Measurements from ENCODE around the gene OR2T2.
"Not testable (repeated sequence)": the region's sequence is repeated elsewhere in the genome, so short reads cannot be mapped to it uniquely, and the experiment has no call there.

The OR2T2 gene

DNA sequence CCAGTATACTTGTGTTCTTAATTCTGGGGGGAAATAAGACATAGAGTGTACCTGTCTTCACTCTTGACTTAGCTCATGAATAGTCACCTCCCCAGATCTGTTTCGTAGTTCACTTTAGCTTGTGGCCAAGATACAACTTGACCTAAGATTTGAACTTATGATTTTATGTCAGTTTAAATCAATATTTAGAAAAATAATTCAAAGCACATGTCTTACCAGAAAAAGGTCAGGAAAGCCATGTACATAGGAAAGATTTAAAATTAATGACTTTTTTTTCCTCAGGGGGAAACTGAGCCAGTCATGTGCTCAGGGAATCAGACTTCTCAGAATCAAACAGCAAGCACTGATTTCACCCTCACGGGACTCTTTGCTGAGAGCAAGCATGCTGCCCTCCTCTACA is 27.6 kb downstream of the OR2T2 start, which contains the start of gene OR2T3:
Gene OR2T3 (plus strand): TSS at position 301 of the 400 bp plus-strand sequence. CDS start 0 bp downstream, at position 301.
- H3K4me3 ChIP-seq; H3K9me3 ChIP-seq; H3K4me1 ChIP-seq; DNase-seq (ENCODE audit: low spot score in 2 of 2); in situ Hi-C loops (cut with MboI; ENCODE audit: low sequenced_read_pairs); H3K27me3 ChIP-seq (ENCODE audit: low read depth); H3K36me3 ChIP-seq (replicated peaks): not testable (repeated sequence)

DNA sequence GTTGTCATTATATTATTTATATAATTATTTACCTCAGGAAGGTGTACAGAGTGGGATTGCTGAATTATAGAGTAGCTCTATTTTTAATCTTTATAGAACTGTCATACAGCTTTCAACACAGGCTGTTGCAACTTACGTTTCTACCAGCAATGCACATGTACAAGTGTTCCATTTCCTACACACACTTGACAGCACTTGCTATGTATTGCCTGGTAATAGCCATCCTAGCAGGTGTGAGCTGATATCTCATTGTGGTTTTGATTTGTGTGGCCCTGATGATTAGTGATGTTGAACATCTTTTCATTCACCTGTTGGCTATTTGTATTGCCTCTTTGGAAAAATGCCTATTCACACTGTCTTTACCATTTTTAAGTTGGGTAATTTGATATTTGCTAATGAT is 30.2 kb downstream of the OR2T2 start:
- H3K9me3 ChIP-seq; H3K4me1 ChIP-seq; in situ Hi-C loops (cut with MboI; ENCODE audit: low sequenced_read_pairs); H3K36me3 ChIP-seq (replicated peaks); H3K4me3 ChIP-seq; DNase-seq (ENCODE audit: low spot score in 2 of 2); H3K27me3 ChIP-seq (ENCODE audit: low read depth): not testable (repeated sequence)

DNA sequence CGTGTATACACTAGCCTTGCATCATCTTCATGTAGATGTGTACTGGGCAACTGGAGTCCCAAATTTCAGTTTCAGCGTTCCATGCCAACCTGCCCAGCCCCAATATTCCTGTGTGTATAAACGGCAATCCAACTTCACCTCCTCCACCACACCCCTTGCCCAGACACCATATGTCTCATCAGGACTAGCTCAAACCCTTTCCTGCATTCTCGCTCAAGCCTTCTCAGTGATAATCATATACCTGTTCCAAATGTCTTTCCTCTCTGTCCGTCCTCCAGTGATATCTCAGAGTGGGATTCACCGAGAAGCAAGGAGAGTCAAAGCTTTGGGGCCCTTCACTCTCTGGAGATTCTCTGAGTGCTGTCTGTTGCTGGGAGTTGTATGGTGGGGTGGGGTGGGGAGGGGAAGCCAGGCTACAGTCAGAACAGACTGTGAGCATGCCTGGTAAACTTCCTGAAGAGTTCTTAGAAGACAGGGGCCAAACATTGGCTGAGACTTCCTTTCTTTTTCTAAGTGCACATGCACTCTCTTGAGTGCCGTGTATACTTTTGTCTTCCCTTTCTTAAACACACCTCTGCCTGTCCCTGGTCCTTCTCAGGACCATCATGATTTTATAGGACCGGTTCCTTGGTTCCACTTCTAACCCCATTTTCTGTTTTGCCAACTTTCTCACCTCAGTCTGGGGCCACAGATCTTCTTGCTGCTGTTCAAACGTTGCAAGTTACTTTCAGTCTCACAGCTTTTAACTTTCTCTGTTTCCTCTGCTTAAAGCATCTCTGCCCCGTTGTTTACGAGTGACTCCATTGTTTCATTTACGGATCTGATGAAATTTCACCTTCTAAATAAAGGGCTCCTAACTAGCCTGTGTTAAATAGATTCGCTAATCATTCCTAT is 36.5 kb downstream of the OR2T2 start:
- in situ Hi-C loops (cut with MboI; ENCODE audit: low sequenced_read_pairs); H3K36me3 ChIP-seq (replicated peaks); H3K4me1 ChIP-seq; DNase-seq (ENCODE audit: low spot score in 2 of 2); H3K9me3 ChIP-seq; H3K4me3 ChIP-seq; H3K27me3 ChIP-seq (ENCODE audit: low read depth): not testable (repeated sequence)

DNA sequence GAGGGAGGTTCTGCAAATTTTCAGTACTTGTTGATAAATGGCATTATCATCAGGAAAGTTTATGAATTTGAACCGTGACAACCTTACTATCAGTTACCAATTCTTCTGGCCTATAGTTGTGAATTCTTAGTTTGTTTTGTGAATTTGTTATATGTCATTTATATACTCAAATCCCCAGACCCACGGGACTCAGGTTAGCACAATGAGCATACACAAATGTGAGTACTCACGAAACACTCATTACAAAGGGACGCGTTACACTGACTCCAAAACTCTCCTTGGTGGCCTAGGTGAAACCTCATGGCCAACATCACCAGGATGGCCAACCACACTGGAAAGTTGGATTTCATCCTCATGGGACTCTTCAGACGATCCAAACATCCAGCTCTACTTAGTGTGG is 42.9 kb downstream of the OR2T2 start, which contains the start of gene OR2T5:
Gene OR2T5 (plus strand): TSS at position 301 of the 400 bp plus-strand sequence. CDS start 0 bp downstream, at position 301.
- H3K4me3 ChIP-seq; DNase-seq (ENCODE audit: low spot score in 2 of 2); H3K9me3 ChIP-seq; H3K4me1 ChIP-seq; H3K36me3 ChIP-seq (replicated peaks); H3K27me3 ChIP-seq (ENCODE audit: low read depth); in situ Hi-C loops (cut with MboI; ENCODE audit: low sequenced_read_pairs): not testable (repeated sequence)

DNA sequence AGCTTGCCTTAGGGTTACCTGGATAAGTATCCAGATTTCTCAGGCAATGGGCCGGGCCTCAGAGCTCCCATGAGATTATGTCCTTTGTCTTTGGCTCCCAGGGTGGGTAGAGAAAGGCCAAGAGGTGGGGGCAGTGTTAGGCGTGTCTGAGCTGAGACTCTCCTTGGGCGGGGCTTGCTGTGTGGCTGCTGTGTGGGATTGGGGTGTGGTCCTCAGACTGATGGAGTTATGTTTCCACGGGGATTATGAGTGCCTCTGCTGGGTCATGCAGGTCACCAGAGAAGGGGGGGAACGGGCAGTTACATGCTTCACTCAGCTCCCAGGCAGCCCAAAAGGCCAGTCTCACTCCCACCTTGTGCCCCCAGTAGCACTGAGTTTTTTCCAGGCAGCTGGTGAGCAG is 51.2 kb downstream of the OR2T2 start:
- H3K9me3 ChIP-seq; H3K27me3 ChIP-seq (ENCODE audit: low read depth); H3K4me3 ChIP-seq; H3K36me3 ChIP-seq (replicated peaks); in situ Hi-C loops (cut with MboI; ENCODE audit: low sequenced_read_pairs); H3K4me1 ChIP-seq; DNase-seq (ENCODE audit: low spot score in 2 of 2): not testable (repeated sequence)

DNA sequence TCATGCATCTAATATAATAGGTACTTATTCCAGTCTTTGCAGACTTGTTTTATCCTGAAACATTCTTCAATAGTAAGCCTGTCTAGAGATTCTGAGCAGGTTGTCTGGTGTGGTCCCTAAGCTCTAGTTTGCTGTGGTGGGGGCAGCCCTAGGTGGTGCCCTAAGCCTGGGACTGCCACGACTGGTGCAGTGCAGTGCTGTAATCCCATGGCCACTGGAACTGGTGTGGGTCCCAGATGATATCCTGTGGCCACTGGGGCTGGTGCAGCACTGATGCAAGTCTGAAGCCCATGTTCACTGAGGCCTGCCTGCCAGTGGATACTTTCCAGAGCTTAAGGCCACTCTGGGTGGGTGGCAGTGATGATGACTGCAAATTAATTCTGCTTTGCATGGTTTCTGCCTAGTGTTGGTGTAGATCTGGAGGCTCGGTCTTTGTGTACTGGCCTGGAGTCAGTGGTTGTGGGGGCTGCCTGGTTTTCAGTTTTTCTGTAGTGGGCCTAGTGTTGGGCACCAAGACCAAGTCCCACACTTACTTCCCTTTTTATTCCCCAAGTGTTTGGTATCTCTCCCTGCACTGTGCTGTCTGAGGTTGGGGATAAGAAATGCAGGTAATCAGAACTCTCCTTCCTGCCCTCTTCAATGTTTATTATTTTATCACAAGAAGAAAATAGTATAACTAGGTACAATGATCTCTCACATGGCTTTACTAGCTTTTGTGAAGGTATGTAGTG is 55.0 kb downstream of the OR2T2 start:
- in situ Hi-C loops (cut with MboI; ENCODE audit: low sequenced_read_pairs); H3K27me3 ChIP-seq (ENCODE audit: low read depth); H3K4me1 ChIP-seq; H3K36me3 ChIP-seq (replicated peaks); H3K9me3 ChIP-seq; DNase-seq (ENCODE audit: low spot score in 2 of 2); H3K4me3 ChIP-seq: not testable (repeated sequence)

Data from HAP-1 (cell line).